HepG2 (cell line): ENCODE results near the gene NKD1.

Experiments used
- ARNTL ChIP-seq: sonication (generic); formaldehyde crosslinking; IDR thresholded peaks from 2 replicates; pipeline ENCODE4 v1.4.0; 2020; ENCODE audit warnings: mild to moderate bottlenecking, missing genetic modification reagents
- CREBL2 ChIP-seq: sonication (generic); formaldehyde crosslinking; IDR thresholded peaks from 2 replicates; pipeline ENCODE4 v1.8.1; 2023; ENCODE audit warnings: missing genetic modification reagents, mild to moderate bottlenecking, borderline replicate concordance
- EP300 ChIP-seq, 3 experiments: sonication (generic) in 1 of 3; formaldehyde crosslinking in 1 of 3; IDR thresholded peaks; 2 replicates each; pipeline versions ENCODE4 v1.5.1 to v1.6.1; 2011 to 2020; ENCODE audit warnings: low read depth in 2 of 3, low read length in 2 of 3, borderline replicate concordance in 1 of 3, improper control_type of control experiment in 1 of 3, mild to moderate bottlenecking in 1 of 3, missing genetic modification reagents in 1 of 3, moderate library complexity in 1 of 3
- KLF9 ChIP-seq: IDR thresholded peaks from 2 replicates; pipeline ENCODE4 v1.6.1; 2016; ENCODE audit warnings: low read depth
- NFE2L2 ChIP-seq: fragments of 150-350 bp; IDR thresholded peaks from 2 replicates; pipeline ENCODE4 v1.6.1; 2014; ENCODE audit warnings: low read length
- RBM39 ChIP-seq: fragments of 200-400 bp; formaldehyde crosslinking; IDR thresholded peaks from one replicate; pipeline ENCODE4 v1.6.1; 2018; ENCODE audit warnings: antibody characterized with exemption, mild to moderate bottlenecking, low read depth, low read length; ENCODE audit not compliant: poor library complexity, severe bottlenecking
- REST ChIP-seq, 2 experiments: IDR thresholded peaks; 2 replicates each; pipeline ENCODE4 v1.6.1; 2011 to 2012; ENCODE audit warnings: low read length in 2 of 2, borderline replicate concordance in 1 of 2, low read depth in 1 of 2, mild to moderate bottlenecking in 1 of 2, moderate library complexity in 1 of 2
- ZBTB3 ChIP-seq: sonication (generic); formaldehyde crosslinking; IDR thresholded peaks from 2 replicates; pipeline ENCODE4 v1.4.0; 2020; ENCODE audit warnings: low read depth, mild to moderate bottlenecking, moderate library complexity, missing genetic modification reagents, borderline replicate concordance
- ZNF350 ChIP-seq: sonication (generic); formaldehyde crosslinking; IDR thresholded peaks from 2 replicates; pipeline ENCODE4 v1.4.0; 2020; ENCODE audit warnings: mild to moderate bottlenecking, low read depth, missing genetic modification reagents, borderline replicate concordance
- ZNF577 ChIP-seq: sonication (generic); formaldehyde crosslinking; IDR thresholded peaks from 2 replicates; pipeline ENCODE4 v1.4.0; 2020; ENCODE audit warnings: mild to moderate bottlenecking, low read depth, missing genetic modification reagents, borderline replicate concordance
- TF ChIP-seq, protein P1 (sequence below): sonication (generic); formaldehyde crosslinking; IDR thresholded peaks from 2 replicates; pipeline ENCODE4 v1.5.1; 2020; ENCODE audit warnings: mild to moderate bottlenecking, missing genetic modification reagents, moderate library complexity
- TF ChIP-seq, protein P2 (sequence below): sonication (generic); formaldehyde crosslinking; IDR thresholded peaks from 2 replicates; pipeline ENCODE4 v1.5.0; 2020; ENCODE audit warnings: mild to moderate bottlenecking, missing genetic modification reagents, moderate library complexity

DNA sequence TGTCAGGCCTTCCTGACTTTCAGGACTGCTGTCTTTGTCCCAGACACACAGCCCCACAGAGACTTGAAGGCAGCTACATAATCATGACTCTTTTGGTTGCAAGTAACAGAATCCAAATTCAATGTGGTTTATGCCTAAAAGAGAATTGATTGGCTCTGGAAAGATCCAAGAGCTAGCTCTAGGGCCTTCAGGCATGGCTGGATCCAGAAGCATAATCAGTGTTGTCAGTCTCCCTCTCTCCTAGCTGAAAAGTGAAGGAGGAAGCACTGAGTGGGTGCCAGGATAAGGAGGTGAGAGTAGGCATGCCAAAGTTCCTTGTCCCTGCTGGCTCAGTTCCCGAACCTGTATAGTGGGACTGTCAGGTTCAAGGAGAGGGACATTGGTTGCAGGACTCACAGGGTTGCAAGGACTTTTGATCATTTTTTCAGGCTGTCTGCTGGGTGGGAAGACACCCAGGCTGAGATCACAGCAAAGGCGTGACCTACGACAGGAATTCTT is 107.4 kb downstream of the NKD1 start:
- TF ChIP-seq, protein P1, sequence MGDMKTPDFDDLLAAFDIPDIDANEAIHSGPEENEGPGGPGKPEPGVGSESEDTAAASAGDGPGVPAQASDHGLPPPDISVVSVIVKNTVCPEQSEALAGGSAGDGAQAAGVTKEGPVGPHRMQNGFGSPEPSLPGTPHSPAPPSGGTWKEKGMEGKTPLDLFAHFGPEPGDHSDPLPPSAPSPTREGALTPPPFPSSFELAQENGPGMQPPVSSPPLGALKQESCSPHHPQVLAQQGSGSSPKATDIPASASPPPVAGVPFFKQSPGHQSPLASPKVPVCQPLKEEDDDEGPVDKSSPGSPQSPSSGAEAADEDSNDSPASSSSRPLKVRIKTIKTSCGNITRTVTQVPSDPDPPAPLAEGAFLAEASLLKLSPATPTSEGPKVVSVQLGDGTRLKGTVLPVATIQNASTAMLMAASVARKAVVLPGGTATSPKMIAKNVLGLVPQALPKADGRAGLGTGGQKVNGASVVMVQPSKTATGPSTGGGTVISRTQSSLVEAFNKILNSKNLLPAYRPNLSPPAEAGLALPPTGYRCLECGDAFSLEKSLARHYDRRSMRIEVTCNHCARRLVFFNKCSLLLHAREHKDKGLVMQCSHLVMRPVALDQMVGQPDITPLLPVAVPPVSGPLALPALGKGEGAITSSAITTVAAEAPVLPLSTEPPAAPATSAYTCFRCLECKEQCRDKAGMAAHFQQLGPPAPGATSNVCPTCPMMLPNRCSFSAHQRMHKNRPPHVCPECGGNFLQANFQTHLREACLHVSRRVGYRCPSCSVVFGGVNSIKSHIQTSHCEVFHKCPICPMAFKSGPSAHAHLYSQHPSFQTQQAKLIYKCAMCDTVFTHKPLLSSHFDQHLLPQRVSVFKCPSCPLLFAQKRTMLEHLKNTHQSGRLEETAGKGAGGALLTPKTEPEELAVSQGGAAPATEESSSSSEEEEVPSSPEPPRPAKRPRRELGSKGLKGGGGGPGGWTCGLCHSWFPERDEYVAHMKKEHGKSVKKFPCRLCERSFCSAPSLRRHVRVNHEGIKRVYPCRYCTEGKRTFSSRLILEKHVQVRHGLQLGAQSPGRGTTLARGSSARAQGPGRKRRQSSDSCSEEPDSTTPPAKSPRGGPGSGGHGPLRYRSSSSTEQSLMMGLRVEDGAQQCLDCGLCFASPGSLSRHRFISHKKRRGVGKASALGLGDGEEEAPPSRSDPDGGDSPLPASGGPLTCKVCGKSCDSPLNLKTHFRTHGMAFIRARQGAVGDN (CRISPR knock-in tag): no peak
- TF ChIP-seq ZBTB3 (CRISPR knock-in tag) (no peak), KLF9 (no peak), REST (IDR thresholded peaks at IDR 0.05; ENCODE audit: borderline replicate concordance in 1 of 2, low read depth in 1 of 2, low read length in 2 of 2) (no peak), ZNF577 (CRISPR knock-in tag) (no peak), RBM39 (no peak), NFE2L2 (no peak), CREBL2 (CRISPR knock-in tag) (no peak), EP300 (IDR thresholded peaks at IDR 0.05; ENCODE audit: low read depth in 2 of 2, low read length in 2 of 2) (no peak), EP300 (CRISPR knock-in tag; IDR thresholded peaks at IDR 0.05; ENCODE audit: borderline replicate concordance) (no peak), ZNF350 (CRISPR knock-in tag) (no peak), ARNTL (no peak)
- TF ChIP-seq, protein P2, sequence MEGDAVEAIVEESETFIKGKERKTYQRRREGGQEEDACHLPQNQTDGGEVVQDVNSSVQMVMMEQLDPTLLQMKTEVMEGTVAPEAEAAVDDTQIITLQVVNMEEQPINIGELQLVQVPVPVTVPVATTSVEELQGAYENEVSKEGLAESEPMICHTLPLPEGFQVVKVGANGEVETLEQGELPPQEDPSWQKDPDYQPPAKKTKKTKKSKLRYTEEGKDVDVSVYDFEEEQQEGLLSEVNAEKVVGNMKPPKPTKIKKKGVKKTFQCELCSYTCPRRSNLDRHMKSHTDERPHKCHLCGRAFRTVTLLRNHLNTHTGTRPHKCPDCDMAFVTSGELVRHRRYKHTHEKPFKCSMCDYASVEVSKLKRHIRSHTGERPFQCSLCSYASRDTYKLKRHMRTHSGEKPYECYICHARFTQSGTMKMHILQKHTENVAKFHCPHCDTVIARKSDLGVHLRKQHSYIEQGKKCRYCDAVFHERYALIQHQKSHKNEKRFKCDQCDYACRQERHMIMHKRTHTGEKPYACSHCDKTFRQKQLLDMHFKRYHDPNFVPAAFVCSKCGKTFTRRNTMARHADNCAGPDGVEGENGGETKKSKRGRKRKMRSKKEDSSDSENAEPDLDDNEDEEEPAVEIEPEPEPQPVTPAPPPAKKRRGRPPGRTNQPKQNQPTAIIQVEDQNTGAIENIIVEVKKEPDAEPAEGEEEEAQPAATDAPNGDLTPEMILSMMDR (CRISPR knock-in tag): no peak
